Stimulated activated CD4-positive, alpha-beta T cell treated with anti-CD3 and anti-CD28 coated beads, Interleukin-12 subunit alpha, Interleukin-12 subunit beta, amount 100 ng/mL, for 4 hours (primary cell): ENCODE results near the gene SLC22A2.
A peak's percentile ranks its signal among the peaks of the same experiment; 100 is the strongest.
"Not testable (repeated sequence)": the region's sequence is repeated elsewhere in the genome, so short reads cannot be mapped to it uniquely, and the experiment has no call there.

Experiments
- DNase-seq: peaks from one replicate; pipeline ENCODE4 v3.0.0-alpha.2; 2020

SLC22A2 gene

GRCh38 chr6:160240691-160241084 lies 17.9 kb downstream of the SLC22A2 start:
- no peak for DNase-seq

- no peak for DNase-seq
These were observed 18.5 kb downstream of the SLC22A2 start for GRCh38 chr6:160239929-160240690.

GRCh38 chr6:160238761-160239751 lies 19.6 kb downstream of the SLC22A2 start:
- no peak for DNase-seq

- no peak for DNase-seq
These were observed 20.3 kb downstream of the SLC22A2 start for GRCh38 chr6:160238278-160238711.

- DNase-seq = not testable (repeated sequence)
These were observed 20.9 kb downstream of the SLC22A2 start for GRCh38 chr6:160237597-160238275.

- DNase-seq = not testable (repeated sequence)
These were observed 22.3 kb downstream of the SLC22A2 start for GRCh38 chr6:160236235-160236872.

- not testable (repeated sequence) for DNase-seq
These were observed 24.5 kb downstream of the SLC22A2 start for GRCh38 chr6:160233950-160234640.

GRCh38 chr6:160227769-160228161 lies 30.9 kb downstream of the SLC22A2 start:
- DNase-seq = no peak

- no peak for DNase-seq
These were observed 31.4 kb downstream of the SLC22A2 start for GRCh38 chr6:160227038-160227768.

- DNase-seq = peak; percentile 19
These were observed 32.5 kb downstream of the SLC22A2 start for GRCh38 chr6:160226118-160226591.

GRCh38 chr6:160224639-160225237 lies 33.9 kb downstream of the SLC22A2 start:
- DNase-seq = no peak

- no peak for DNase-seq
These were observed 36.1 kb downstream of the SLC22A2 start for GRCh38 chr6:160222491-160222890.

- no peak for DNase-seq
These were observed 36.7 kb downstream of the SLC22A2 start for GRCh38 chr6:160221918-160222317.

- no peak for DNase-seq
These were observed 37.2 kb downstream of the SLC22A2 start for GRCh38 chr6:160221423-160221822.

- no peak for DNase-seq
These were observed 39.8 kb downstream of the SLC22A2 start for GRCh38 chr6:160218810-160219209.

- no peak for DNase-seq
These were observed 40.8 kb downstream of the SLC22A2 start for GRCh38 chr6:160217863-160218262.

- no peak for DNase-seq
These were observed 41.5 kb downstream of the SLC22A2 start for GRCh38 chr6:160217073-160217472.

- no peak for DNase-seq
These were observed 43.4 kb downstream of the SLC22A2 start for GRCh38 chr6:160215232-160215631.

GRCh38 chr6:160207618-160208017 lies 51.0 kb downstream of the SLC22A2 start:
- DNase-seq = no peak

GRCh38 chr6:160204710-160205109 lies 53.9 kb downstream of the SLC22A2 start:
- no peak for DNase-seq

- DNase-seq = no peak
These were observed 54.7 kb downstream of the SLC22A2 start for GRCh38 chr6:160203953-160204352.
